Measurements from ENCODE around the gene DYDC1.
"Not testable (repeated sequence)": the region's sequence is repeated elsewhere in the genome, so short reads cannot be mapped to it uniquely, and the experiment has no call there.

The DYDC1 gene

DNA sequence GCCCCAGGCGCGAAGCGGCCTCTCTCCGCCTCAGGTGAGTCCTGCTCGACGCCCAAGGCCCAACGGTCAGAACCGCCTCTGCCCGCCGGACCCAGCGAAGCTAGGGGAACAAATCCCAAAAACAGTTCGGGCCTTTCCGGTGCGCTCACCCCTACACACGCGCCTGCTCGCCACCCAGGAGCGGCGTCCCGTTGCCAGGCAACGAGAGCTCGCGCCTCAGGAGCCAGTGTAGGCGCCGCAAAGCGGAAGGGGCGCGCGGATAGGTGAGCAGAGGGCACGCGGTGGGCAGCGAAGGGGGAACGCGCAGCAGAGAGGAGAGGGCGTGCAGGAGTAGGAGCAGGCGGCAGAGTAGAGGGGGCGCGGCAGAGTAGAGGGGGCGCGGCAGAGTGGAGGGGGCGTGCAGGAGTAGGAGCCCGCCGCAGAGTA, at the start of gene DYDC1, which contains the start of gene DYDC2:
Gene DYDC1 (minus strand): TSS at position 193 of the 426 bp plus-strand sequence. CDS start 4,154 bp downstream, outside the sequence.
Gene DYDC2 (plus strand): TSS at position 219 of the 426 bp plus-strand sequence. CDS start 5,663 bp downstream, outside the sequence.
- DNase-seq (ENCODE audit: low read depth): peak; percentile 17

DNA sequence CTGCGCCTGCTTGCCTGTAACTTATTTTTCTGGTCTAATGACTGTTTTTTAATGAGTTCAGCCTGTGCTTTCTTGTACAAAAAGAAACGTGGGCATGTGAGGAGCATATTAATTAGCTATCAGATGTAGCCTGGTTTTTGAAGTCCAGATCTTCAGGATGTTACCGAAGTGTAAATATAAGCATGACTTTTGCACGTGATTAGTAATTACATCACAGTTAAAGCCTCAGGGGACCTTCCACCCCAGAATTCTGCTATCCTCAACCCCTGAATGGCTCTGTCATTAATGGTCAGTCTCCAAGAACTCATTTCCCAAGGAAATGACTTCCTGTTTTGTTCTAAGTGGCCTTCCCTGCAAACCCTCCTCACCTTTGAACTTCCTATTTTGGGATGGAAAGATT, 49.6 kb upstream of the DYDC1 start:
- no peak for DNase-seq (ENCODE audit: low read depth)

DNA sequence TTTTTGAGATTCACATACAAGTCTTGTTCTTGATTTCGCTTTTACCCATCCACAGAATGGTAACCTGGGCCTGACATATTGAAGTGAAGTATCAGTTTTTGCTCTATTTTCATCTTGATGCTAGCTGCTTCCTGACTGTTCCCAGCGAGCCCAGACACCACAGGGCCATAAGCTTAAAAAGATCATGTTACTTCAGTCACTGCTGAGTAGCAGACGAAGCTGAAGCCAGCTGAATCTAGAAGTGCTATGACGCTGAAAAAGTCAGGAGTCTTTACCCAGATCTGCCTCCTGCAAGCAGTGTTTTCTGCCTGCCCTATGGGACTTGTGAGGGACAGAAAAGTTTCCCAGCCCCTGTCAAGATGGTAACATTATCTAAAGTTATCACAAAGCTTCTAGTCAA, 49.1 kb upstream of the DYDC1 start:
- no peak for DNase-seq (ENCODE audit: low read depth)

DNA sequence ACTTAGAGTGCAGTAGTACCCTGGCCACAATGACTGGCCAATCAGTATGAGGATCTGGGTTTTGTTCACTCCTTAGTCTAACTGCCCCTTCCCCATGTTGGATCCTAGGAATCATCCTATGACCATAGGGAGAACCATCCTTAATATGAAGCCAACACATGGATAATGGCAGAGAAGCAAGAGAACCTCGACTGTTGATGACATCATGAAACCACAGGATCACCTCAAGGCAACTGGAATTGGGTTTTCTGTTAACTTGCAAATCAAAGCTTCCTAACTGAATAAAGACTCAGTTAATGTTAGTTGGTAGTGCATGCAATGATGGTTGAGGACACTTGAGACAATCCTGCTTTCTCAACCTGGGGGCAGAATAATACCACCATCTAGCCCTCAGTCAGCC, 48.5 kb upstream of the DYDC1 start:
- DNase-seq (ENCODE audit: low read depth): no peak

DNA sequence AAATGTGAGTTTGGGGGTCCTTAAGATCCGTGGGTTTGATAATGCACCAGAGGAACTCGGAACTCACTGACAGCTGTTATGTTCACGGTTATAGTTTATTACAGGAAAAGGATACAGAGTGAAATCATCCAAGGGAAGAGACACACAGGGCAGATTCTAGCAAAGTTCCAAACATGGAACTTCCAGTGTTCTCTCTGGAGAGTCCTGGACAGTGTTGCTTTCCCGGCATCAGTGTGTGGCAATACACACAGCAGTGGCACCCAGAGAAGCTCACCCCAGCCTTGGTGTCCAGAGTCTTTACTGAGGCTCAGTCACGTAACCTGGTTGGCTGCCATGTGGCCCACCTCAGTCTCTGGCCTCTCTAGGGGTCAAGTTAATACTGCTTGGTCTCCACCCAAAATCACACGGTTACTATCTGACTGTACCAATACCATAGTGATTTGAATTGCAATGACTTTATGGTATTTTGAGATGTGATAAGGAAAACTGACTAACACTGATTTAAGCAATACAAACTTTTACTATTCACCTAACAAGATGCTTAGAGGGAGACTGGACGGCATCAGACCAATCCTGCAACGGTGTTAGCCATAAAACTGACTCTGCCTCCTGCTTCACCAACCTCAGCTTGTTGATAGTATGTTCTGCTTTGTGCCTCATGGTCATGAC, 43.7 kb upstream of the DYDC1 start:
- no peak for DNase-seq (ENCODE audit: low read depth)

DNA sequence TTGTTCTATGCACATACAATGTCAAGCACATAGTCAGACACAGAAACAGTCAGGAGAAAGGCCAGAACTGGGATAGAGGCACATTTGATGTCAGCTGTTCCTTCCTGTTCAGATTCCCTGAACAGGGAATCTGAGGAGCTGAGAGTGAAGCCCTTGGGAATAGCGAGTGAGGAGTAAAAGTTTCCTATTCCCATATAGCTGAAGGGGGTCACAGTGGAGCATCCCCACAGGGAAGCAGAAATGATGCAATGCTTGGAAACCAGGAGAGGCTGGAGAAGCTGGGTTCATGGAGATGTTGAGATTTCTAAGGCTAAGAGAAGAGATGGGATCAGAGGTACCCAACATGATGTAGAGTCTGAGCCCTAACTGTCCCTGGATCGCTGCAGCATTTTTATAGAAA, 40.5 kb upstream of the DYDC1 start:
- no peak for DNase-seq (ENCODE audit: low read depth)

DNA sequence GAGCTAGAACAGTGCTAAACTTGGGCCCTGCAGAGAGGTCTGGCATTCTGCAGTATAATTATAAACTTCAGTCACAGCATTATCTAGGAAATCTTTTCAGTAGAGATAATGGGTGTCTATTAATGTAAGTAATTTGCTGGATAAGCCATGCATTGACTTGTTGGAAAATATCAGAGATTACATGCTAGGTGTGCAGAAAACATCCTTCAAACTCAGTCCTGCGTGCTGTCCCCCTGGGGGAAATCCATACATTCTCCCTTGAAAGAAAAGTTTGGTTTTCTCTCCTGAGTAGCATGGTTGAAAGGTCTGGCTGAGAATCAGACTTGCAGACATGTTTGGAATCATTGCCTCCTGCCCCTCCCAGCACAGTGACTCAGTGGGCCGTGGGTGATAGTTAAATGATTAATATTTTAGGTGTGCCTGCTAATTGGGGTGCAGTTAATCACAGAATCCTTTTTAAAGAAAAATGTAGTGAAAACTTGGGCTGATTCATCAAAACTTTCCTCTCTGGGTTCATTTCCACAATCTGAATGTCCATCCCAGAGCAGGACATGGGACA, 37.9 kb upstream of the DYDC1 start:
- no peak for DNase-seq (ENCODE audit: low read depth)

DNA sequence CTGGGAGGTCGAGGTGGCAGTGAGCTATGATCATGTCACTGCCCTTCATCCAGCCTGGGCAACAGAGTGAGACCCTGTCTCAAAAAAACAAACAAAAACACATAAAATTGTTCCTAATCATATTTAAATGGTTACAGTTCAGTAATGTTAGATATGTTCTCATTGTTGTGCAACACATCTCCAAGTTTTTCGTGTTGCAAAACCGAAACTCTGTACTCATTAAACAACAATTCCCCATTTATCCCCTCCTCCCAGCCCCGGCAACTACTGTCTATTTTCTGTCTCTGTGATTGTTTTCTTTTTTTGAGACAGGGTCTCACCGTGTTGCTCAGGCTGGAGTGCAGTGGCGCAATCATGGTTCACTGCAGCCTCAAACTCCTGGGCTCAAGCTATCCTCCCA, 35.7 kb upstream of the DYDC1 start:
- no peak for DNase-seq (ENCODE audit: low read depth)

DNA sequence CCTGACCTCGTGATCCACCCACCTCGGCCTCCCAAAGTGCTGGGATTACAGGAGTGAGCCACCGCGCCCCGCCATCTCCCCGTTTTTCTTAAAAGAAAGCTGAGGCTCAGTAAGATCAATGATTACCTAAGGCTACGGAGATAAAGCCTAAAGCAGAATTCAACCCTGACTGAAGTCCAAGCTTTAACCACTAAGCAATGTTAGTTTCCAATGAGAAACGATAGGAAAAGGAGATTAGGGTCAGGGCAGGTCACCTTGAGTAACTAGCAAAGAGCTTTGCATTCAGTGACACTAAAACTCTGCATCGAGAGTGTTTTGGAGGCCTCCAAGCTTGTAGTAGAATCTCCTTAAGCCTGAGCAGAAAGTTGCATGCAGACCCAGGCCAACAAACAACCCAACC, 34.2 kb upstream of the DYDC1 start:
- DNase-seq (ENCODE audit: low read depth): no peak

DNA sequence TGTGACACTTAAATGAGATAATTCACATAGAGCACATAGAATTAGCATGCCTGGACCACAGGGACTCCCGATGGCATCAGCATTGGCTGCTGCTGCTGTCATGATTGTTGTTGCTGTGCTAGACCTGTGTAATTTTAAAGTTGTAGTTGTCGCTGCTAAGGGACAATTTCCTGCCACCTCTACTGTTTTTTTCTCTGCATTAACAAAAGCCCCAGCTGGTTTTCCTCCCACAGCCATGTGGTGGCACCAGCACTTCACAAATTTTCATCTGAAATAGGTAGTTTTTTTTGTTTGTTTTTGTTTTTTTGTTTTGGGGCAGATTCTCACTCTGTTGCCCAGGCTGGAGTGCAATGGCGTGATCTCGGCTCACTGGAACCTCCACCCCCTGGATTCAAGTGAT, 26.4 kb upstream of the DYDC1 start:
- DNase-seq (ENCODE audit: low read depth): peak; percentile 27

DNA sequence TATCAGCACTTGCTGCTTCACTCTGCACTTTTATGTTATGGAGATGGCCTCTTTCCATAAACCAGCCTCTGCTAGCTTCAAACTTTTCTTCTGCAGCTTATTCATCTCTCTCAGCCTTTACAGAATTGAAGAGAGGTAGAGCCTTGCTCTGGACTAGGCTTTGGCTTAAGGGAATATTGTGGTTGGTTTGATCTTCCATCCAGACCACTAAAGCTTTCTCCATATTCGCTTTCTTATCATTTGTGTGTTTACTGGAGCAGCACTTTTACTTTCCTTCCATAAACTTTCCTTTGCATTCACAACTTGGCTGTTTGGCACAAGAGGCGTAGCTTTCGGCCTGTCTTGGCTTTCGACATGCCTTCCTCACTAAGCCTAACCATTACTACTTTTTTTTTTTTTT, 23.6 kb upstream of the DYDC1 start:
- no peak for DNase-seq (ENCODE audit: low read depth)

DNA sequence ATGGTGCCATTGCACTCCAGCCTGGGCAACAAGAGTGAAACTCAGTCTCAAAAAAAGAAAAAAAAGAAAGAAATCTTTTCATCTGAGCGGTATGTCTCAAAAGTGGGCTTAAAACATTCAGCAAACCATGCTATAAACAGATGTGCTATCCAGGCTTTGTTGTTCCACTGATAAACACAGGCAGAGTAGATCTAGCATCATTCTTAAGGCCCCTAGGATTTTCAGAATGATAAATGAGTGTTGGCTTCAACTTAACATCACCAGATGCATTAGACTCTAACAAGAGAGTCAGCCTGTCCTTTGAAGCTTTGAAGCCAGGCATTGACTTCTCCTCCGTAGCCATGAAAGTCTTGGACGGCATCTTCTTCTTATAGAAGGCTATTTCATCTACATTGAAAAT, 23.1 kb upstream of the DYDC1 start:
- DNase-seq (ENCODE audit: low read depth): no peak

DNA sequence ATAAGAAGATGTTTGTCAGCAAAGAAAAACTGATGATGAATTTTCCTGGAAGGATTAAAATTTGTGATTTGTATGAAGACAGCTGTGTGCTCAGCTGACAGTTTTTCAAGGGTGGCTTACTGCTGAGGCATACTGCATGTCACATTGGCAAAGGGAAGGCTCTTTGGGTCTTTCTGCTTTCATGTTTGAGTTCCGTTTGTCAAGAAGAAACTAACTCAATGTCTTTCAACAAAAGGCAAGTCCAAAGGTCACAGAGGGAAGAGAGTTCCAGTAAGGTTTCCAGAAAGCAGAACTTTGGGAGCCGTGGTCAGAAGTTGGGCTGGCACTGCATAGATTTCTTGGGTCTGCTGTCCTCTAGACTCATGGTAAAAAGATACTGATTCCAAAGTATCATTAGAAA, 16.9 kb upstream of the DYDC1 start:
- DNase-seq (ENCODE audit: low read depth): no peak

DNA sequence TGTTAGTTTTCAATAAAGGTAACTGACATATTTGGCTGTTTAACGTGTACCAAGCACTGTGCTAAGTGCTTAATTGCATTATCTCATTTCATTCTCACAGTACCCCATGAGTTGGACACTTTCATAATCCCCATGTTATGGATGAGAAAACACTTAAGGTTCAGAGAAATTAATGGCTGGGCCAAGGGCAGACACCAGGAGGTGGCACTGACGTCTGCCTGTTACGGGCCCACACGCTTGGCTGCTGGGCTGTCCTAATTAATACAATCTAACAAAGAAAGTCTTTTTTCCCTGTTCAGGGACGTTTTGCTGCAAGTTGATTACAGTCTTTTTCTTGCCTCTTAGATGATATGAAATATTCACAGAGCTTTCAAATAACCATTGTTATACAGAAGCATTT, 16.1 kb upstream of the DYDC1 start:
- DNase-seq (ENCODE audit: low read depth): no peak

DNA sequence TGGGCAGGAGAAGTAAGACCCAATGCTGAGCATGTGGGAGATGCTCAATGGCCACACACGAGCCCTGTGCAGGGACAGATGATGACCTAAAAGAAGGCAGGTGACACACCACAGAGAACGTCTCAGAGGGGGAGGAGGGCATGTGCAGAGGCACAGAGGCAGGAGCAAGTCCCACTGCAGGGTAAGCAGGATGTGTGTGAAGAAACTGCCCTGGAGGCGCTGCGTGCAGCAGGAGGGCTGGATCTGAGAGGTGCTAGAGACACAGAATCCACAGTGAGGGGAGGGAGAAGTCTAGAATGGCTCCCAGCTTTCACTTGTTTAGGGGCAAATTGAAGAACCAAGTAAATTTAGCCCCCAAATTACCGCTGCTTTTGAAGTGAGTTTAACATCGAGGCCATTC, 14.9 kb upstream of the DYDC1 start:
- no peak for DNase-seq (ENCODE audit: low read depth)

DNA sequence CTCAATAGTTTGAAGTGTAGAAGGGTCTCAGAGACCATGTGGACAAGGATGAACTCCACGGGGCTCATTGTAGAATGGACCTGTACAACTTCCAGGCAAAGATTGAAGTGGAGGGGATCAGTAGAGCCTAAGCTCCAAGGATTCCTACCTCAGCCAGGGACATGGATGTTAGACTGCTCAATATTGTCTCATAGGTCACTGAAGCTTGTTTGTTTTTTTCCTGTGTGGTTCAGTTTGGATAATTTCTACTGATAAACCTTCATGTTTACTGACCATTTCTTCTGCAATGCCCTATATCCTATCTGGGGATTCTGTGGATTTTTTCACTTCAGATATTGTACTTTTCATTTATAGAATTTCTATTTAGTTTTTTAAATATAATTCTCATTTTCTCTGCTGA, 9.0 kb upstream of the DYDC1 start:
- no peak for DNase-seq (ENCODE audit: low read depth)

DNA sequence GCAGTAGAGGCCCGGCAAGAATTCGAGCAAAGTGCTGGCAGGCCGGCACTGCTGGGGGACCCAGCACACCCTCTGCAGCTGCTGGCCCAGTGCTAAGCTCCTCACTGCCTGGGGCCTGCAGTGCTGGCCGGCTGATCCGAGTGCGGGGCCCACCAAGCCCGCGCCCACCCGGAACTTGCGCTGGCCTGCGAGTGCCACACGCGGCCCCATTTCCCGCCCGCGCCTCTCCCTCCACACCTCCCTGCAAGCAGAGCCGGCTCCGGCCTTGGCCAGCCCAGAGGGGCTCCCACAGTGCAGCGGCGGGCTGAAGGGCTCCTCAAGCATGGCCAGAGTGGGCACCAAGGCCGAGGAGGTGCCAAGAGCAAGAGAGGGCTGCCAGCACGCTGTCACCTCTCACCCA, 3.1 kb upstream of the DYDC1 start:
- DNase-seq (ENCODE audit: low read depth): no peak

DNA sequence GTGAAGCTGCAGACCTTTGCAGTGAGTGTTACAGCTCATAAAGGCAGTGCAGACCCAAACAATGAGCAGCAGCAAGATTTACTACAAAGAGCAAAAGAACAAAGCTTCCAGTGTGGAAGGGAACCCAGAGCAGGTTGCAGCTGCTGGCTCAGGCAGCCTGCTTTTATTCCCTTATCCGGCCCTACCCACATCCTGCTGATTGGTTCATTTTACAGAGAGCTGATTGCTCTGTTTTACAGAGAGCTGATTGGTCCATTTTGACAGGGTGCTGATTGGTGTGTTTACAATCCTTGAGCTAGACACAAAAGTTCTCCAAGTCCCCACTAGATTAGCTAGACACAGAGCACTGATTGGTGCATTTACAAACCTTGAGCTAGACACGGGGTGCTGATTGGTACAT, 2.4 kb upstream of the DYDC1 start:
- not testable (repeated sequence) for DNase-seq (ENCODE audit: low read depth)

DNA sequence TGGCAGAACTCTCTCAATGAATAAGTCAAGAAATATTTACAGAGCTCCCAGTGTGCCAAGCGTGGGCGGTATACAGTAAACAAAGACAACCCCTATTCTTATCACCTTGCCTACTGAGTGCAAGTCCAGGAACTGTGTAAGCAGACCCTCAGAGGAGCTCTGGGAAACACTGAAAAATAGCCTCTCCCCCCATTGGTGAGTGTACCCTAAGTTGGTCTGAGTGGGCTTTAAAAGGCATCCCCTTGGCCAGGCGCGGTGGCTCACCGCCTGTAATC, 1.2 kb upstream of the DYDC1 start:
- DNase-seq (ENCODE audit: low read depth): no peak

DNA sequence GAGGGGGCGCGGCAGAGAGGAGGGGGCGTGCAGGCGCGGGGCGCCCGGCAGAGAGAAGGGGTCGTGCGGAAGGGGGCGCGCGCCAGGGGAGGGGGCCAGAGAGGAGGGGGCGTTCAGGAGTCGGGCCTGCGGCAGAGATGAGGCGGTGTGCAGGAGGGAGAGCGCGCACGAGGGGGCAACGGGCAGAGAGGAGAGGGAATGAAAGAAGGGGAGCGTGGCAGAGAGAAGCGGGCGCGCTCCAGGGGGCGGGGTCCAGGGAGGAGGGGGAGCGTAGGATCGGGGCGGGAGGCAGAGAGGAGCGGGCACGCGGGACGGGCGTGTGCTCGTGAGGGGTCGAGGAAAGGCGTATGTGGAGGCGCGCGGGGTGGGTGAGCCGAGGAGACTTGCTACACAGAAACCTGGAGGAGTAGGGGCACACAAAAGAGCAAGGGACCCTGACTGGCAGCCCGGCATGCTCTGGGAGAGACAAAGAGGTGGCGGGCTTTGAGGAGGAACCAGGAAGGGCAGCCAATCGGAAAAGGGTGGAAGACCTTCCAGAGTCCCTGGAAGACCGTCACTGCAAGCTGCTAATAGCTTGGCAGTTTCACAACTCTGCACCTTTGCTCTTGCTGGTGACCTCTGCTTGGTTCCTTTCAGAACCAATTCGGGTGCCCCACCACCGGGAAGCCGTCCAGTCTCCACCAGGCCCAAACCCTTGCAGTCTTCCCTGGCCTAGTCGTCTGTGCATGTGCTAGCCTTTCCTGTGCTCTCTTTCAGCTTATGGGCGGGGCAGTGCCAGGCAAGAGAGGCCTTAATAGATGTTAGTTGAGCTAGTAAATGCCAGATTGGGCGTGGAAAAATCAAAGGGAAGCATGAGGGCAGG, 665 bp upstream of the DYDC1 start:
- DNase-seq (ENCODE audit: low read depth): no peak

DNA sequence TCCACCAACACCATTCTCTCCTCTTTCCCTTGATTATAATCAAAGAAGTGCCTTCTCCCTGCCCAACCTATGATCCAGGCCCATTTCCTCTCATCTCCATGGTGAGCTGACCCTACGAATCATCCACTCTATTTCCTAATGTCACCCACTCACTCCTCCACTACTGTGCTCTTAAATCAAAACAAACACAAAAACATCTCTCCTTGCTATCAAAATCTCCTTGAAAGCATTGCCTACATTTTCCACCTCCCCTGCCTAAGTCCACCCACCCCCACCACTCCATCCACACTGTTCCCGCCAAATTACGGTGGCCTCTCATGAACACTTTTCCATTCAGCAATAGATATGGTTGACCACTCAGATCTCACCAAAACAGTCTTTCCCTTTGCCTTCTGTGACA, 5.3 kb downstream of the DYDC1 start:
- DNase-seq (ENCODE audit: low read depth): no peak

DNA sequence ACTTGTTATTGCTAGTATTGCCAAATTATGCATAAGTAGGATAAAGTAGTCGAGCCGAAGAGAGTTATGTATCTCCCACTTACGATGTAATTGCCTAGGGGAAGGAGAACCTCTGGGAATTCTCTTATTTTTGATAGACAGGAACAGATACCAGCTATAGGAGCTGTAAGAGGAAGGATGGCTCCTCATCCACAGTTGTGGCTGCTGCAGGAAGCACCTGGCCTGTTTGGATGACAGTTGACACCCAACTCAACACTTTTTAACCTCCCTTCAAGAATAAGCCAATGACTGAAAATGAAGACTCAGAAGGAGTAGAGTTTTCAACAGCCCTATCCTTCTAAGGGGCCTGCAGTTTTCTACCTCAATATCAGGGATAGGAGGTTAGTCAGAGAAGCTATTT, 6.3 kb downstream of the DYDC1 start:
- no peak for DNase-seq (ENCODE audit: low read depth)

DNA sequence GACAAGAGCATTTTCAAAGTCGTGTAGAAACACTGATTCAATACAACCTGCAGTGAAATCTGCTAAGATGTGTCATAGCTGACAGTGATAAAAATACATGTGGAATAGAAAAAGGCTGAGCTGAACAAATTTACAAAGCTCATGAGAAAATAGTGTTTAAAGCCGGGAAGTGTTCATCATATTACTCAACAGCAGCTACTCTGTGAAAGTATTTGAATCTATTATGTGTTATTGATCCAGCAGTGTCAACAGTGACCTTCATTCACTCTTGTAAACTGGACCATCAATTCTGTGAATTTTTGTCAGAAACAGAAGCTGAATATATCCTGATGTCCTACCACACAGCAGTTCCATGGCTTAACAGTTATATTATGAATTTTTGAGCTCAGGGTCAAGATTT, 11.6 kb downstream of the DYDC1 start:
- DNase-seq (ENCODE audit: low read depth): no peak

DNA sequence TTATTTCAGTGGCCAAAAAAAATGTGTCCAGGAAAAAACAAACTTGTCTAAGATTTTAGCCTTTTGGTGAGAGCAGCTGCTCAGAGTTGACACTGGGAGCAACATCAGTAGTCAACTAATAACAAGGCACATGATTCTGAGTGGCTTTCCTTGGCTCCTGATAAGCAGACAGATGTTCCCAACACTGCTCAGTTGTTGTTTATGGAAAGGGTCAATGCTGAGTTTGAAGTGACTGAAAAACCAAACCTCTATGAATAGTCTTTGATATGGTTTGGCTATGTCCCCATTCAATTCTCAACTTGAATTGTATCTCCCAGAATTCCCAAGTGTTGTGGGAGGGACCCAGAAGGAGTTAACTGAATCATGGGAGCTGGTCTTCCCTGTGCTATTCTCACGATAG, 12.3 kb downstream of the DYDC1 start:
- DNase-seq (ENCODE audit: low read depth): no peak
